NCI-H82 treated with DMSO at 0.1 percent for 48 hours (cell line): Measurements from ENCODE around the gene APLF.

Experiments used
- DNase-seq: peaks from one replicate; lab custom pipeline; 2025; ENCODE audit not compliant: unreplicated experiment; lab: John Stamatoyannopoulos, UW

The APLF gene, protein sequence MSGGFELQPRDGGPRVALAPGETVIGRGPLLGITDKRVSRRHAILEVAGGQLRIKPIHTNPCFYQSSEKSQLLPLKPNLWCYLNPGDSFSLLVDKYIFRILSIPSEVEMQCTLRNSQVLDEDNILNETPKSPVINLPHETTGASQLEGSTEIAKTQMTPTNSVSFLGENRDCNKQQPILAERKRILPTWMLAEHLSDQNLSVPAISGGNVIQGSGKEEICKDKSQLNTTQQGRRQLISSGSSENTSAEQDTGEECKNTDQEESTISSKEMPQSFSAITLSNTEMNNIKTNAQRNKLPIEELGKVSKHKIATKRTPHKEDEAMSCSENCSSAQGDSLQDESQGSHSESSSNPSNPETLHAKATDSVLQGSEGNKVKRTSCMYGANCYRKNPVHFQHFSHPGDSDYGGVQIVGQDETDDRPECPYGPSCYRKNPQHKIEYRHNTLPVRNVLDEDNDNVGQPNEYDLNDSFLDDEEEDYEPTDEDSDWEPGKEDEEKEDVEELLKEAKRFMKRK

DNA sequence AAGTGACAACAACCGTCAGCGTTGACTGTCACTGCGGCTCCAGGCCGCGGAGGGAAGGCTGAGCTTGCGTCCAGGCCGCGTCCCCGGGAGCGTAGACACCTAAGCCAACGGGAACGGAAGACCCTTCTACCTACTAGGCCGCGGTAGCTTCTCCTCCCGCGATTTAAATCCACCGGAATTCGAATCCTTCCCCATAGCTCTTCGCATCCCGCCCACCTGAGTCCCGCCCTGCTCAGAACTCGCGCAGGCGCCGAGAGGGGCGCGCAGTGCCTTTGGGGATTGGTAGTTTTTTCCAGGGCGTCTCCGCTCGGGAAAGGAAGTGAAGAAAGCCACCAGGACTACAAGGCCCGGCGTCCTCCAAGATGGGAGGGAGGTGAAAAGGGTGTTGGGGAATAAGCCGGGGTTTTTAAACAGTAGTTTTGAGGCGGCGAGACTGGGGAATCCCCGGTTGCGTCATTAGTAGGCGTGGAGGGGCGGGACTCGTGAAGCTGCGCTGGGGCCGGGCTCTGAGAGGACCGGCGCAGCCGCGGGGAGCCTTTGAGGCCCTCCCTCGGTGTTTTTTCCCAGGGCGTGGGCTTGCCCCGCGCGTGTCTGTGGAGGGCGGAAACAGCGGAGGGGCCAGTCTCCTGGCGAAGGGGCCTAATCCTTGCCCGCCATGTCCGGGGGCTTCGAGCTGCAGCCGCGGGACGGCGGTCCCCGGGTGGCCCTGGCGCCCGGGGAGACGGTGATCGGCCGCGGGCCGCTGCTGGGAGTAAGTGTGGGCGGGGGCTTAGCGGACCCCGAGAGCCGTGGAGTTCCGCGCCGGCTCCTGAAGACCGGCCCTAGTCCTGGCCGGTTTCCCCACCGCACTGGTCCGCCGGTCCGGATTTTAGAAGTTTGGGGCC lies at the start of gene APLF, which contains the start of gene FBXO48:
TSS of gene APLF (plus strand) at position 509 of the 884 bp plus-strand sequence. CDS start at position 656, 147 bp downstream.
TSS of gene FBXO48 (minus strand) at position 218 of the 884 bp plus-strand sequence. CDS start 2,149 bp downstream, outside the sequence.
- DNase-seq: peak; percentile 98

DNA sequence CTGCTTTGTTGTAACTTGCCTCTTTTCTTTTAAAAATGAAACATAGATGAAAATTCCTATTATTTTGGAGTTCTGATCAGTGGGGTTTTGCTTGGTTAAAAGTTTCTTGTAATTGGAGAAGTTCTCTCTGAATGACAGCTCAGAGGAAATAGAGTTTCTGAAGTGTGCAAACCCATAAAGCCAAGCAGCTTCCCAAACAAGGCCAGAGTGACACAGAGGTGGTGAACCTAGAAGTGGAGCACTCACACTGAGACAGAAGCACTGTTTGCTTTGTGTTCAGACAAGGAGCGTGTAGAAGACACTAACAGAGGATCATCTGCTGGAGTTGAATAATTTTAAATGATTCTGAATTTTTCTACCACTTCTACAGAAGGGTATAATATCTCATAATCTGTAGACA lies 49.5 kb upstream of the APLF start:
- no peak for DNase-seq

DNA sequence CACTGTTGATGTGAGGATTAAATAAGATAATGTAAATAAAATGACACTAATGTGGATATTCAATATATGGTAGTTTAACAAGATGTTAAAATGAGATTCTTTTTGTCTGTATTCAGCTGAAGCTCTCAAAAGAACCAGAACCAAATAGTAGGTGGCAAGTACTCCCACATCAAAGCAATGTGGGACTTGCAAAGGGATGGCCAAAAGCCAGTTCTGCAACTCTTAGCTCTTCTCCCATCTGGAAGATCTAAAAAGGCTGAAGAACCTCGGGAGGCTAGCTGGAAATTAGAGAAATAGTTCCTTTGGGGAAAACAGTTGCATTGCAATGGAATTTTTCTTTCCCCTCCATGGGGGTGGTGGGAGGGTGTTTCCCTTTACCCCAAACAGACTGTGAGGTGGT lies 49.0 kb upstream of the APLF start:
- no peak for DNase-seq

DNA sequence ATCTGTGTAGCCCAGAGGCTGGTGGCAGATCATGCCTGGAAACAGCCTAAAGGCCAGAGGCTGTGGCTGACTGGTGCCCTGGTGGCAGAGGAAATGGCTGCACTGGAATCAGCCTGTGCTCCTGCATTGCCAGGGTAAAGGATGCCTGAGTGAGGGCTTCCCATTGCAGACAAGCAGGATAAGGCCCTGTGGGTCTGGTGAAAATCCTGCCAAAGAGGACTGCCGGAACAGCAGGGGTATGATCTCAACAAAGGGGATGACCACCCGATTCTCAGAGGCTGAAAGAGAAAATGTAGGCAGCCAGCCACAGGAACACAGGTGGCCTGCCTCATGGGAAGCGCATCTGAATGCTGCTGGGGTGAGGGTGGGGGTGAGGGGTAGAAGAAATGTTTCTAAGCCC lies 48.5 kb upstream of the APLF start:
- DNase-seq: no peak

DNA sequence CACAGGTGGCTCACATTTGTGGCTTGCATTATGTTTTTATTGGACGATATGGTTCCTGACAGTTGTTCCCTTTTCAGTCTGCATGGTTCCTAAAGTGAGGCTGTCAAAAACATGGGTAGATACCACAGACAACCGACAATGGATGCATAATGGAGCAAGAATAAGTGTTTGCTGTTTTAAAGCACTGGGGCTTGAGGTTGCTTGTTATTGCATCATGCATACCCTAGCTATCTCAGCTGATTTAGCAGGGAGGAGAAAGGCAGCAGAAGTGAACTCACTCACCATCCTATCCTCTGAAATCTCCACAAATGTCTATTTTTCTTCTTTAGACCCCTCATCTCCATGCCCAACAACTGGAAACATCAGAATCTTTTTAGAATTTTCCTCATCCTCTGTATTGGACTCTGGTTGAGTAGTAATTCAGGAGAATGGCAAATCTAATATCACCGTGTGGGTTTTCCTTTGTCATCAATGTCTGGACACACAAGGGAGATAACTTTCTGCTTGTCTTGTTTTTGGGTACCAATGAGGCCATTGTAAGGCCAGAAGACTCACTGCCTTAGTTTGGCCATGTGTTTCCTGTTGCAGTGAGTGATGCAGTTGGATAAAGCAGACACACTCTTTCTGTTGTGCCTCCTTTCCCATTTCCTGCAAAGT lies 47.0 kb upstream of the APLF start:
- DNase-seq: no peak

DNA sequence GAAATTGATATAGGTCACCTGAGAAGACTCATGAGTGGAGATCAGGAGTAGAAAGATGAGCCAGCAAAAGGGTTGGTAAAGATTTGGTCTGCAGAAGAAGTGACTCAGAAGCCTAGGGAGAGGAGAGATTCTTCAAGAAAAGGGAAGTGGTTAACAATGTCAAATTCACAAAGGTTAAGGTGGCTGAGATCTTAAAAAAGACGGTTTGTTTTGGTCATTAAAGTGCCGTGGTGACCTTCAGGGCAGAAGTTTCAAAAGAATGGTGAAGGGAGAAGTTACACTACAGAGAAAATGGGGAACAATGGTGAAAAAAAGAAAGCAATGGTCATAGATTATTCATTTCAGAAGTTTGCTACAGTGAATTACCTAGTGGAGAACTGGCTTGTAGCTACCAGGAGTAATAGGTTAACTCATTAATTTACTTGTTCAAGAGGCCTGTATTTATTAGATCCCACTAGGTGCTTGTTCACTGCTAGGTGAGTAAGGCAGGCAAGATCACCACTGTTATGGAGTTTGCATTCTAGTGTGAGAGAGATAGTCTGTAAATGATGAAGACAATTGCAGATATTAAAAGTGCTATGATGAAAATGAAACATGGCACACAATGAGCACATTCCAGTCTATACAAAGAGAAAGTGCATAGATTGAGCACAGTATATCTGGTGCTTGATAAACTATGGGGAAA lies 43.3 kb upstream of the APLF start:
- DNase-seq: no peak

DNA sequence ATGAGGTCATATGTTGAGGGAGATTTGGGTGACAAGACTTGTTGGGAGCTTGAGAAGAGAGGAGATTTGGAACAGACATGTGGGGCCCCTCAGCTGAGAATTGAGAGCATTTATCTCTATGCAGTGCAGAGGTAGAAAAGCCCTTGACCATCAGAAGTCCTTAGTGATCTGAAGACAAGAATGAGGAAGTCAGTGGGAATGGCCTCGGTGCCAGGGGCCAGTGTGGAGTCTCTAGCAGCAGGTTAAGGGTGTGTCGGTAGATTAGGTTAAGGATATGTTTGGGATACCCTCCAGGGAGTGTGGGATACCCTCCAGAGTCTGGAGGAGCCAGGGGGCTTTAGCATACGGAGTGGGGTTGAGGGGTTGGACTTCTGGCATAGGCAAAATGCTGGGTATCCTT lies 41.9 kb upstream of the APLF start:
- DNase-seq: no peak

DNA sequence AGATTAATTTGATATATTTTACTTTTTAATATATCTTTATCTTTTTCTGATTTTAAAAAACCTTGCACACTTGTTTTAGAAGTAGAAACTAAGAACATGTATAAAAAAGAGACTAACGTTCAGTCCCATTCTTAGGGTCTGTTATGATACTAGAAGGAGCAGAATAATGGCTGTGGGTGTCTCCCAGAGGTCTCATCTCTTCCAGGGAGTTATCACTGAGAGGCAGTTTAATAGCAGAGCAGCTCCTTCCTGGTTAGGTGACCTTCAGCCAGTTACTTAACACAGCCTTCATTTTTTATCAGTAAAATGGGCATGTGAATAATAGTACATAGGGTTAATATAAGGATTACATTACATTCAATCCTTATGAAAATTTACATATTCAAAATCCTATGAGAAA lies 40.9 kb upstream of the APLF start:
- no peak for DNase-seq

DNA sequence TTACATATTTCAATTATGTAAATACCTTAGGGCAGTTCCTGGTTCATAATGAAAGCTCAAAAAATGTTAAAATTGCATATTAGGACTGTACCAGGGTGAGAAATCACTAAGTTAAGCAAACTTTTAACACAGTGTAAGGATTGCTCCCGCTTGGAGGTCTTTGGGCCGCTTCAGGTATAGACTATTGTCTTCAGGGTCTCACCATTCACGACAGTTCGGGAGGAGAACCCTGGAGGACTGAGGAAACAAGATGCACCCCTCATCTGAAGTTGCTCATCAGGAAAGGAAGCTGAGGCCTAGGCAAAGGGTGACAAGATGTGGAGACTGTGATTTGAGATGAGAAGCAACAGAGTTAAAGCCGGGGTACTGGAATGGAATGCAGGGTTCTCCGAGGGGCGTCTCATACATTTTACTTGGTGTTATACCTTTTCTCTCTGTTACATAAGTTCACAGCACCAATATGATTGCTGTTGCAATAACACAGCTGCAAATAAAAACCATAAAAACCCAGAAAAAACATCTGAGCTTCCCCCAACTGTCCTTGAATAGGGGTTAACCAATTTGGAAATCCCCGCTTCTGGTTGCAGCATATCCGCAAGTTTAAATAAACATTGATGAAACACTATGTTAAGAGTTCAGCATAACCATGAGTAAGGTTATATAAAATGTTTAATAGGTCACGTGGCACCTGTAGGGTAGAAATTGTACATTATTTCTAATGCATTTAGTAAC lies 40.4 kb upstream of the APLF start:
- DNase-seq: no peak

DNA sequence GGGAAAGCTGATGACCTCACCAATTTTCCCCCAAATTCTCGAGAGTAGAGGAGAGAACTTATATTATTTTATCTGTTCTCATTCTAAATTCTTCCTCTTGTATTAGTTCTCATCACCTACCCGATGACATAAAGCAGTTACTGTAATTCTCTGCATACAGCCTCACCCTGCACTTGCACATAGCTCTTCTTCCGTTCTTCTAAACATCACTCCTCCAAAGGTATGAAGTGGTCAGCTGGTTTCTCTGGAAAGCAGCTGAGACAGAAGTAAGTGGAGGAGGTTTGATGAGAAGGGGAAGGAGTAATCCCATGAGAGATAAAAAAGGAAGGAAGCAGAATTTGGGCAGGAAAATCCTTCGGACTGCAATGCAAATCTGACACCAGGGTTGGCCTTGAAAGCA lies 39.3 kb upstream of the APLF start:
- no peak for DNase-seq

DNA sequence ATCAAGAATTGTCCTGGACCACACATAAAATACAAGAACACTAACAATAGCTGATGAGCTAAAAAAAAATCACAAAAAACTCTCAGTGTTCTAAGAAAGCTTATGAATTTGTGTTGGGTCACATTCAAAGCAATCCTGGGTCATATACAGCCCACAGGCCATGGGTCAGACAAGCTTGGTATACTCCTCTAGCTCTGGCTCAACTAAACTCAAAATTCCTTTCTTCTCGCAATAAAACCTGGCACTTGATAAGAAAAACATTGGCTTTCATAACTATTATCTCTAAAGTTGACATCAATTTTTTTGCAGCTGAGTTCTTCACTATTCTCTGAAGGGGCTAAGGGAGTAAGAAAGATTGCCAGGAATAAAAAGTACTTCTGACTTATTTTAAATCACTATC lies 38.6 kb upstream of the APLF start:
- no peak for DNase-seq

DNA sequence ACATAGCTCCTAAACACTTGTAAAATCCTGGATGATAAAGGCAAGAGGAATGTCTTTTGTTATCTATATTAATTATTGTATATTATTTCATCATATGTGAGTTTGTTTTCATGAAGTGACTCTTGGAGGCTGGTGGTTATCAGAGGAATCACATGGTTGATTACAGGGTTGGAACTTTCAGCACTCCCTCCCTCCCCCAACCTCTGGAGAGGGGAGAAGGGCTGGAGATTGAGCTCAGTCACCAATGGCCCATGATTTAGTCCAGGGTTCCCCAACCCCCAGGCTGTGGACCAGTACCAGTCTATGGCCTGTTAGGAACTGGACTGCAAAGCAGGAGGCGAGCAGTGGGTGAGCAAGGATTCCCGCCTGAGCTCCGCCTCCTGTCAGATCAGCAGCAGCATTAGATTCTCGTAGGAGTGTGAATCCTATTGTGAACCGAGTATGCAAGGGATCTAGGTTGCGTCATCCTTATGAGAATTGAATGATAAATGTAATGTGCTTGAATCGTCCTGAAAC lies 38.0 kb upstream of the APLF start:
- no peak for DNase-seq

DNA sequence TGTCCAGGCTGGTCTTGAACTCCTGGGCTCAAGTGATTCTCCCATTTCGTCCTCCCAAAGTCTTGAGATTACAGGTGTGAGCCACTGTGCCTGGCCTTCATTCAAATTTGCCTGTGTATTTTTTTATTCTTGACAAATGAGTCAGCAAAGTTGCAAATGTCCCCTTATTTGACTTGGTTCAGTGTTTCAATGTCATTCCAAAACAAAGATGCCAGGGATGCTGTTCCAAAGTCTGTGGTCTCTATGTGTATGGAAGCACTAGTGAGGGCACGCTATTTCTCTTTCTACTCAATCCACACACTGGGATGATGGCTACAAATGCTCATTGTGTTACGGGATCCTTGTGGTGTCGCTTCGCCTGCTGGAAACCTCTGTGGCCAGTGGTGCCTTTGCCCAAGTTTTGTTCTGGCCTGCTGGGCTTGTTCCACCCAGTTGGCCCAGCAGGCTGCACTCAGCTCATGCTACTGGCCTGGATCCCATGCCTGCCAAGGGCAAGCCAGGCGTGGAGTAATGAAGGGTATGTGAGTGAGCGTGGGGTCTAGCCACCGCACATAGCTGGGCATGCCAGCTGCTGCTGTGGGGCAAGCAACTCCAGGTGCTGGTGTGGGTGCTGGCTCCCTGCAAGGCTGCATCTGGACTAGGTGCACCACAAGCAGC lies 35.9 kb upstream of the APLF start:
- no peak for DNase-seq

DNA sequence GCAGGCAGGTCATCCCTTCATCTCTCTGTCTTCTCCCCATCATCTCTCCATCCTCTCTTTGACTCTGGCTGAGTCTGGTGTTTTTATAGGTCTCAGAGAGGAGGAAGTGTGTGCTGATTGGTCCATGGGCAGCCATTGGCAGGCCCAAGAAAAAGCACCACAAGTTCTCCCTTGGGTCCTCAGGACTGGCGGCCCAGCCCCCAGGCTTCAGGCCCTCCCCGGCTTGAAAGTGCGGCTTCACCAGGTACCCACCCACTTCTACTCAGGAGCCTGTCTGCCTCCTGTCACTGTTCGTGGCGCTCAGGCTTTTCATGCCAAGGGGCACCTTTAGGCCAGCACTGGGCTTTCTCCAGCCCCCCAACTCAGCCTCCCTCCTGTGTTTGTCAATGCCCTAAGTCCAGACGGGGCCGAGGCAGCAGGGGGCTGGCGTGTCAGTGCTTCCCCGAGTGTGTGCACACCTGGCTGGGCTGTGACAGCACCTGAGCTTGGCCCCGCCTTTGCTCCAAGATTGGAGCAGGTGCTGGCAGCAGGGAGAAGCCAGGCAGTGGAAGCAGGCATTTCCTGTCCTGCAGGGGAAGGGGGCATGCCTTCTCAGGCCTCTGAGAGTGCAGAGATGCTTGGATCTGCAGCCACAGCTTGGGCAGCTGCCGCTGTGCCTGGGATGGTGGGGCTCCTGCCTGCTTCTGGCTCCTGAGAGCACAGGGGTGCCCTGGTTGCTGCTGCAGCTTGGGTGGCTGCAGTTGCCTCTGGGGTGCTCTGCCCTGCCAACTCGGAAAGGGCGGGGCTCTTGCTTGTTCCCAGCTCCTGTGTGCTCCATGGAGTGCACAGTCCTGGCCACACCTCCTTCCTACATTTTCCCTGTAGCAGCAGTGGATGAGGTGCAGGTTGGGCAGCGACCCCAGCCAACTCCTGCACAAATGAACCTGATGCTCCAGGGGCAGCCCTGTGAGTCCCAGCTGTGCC lies 34.4 kb upstream of the APLF start:
- DNase-seq: no peak

DNA sequence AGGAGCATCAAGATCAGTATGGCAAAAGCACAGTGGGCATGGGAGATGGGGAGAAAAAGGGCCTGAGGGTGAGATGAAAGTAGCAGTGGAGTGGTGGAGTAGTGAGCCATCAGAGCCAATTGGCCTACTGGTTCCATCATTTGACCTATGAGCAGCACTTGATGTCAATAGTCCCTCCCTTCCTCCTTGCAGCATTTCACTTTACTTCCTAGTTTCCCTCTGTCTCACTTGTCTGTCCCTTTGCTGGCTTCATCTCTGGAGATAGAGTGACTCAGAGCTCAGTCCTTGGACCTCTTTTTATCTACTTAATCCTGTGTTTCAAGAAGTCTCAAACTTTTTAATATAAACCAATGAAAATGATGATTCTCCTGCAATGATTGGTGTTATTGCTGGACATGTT lies 32.4 kb upstream of the APLF start:
- no peak for DNase-seq

DNA sequence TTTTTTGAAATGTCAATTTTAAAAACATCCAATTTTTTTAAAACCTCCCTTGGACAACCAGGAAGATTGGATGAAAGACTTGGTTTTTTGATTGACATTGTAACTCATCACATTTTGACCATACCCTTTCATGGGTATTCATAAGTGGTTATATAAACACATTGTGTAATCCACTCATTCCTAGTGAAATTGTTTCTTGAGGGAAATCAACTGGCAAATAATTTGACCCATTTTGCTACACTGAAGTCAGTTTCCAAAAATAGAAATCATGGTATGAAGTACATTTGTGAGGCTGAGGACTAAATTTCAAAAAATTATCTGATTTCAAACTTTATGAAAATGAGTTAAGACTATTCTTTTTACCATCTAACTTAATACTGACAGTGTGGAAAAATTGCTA lies 31.8 kb upstream of the APLF start:
- DNase-seq: no peak

DNA sequence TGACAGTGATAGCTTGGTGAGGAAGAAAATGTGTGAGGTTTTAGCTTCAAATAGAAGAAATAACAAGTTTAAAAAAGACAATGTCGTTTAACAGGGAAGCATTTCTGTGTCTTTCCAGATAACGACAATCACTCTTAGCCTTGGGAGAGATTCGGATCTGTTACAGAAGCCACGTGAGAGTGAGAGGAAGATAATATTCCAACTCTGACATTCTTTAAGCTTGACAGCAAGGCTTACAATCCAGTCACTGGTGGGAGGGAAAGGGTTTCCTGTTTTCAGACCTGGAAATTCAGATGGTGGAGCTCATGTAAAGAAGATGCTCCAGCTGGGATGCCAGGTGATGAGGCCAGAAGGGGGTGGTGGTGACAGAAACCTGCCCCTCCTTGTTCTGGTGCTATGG lies 31.1 kb upstream of the APLF start:
- no peak for DNase-seq
